GM19467 (cell line): ENCODE data around the gene LSAMP.

ENCODE experiments used
- ATAC-seq: cut with Tn5 transposase; IDR thresholded peaks from one replicate; pipeline ENCODE4 v1.9.1; 2021; ENCODE audit warnings: mild to moderate bottlenecking, moderate library complexity; ENCODE audit not compliant: unreplicated experiment

LSAMP gene

GRCh38 chr3:116300226-116300625 is 145.1 kb downstream of the LSAMP start:
- no peak for ATAC-seq

GRCh38 chr3:116299646-116300081 is 145.6 kb downstream of the LSAMP start:
- ATAC-seq = no peak

- no peak for ATAC-seq
Observed at GRCh38 chr3:116298151-116298550, 147.1 kb downstream of the LSAMP start.

GRCh38 chr3:116291141-116291540 is 154.1 kb downstream of the LSAMP start:
- ATAC-seq = no peak

GRCh38 chr3:116288485-116288884 is 156.8 kb downstream of the LSAMP start:
- no peak for ATAC-seq

GRCh38 chr3:116285781-116286421 is 159.4 kb downstream of the LSAMP start:
- no peak for ATAC-seq

- no peak for ATAC-seq
Observed at GRCh38 chr3:116281313-116282143, 163.8 kb downstream of the LSAMP start.

- ATAC-seq = no peak
Observed at GRCh38 chr3:116280130-116280740, 165.1 kb downstream of the LSAMP start.

- ATAC-seq = no peak
Observed at GRCh38 chr3:116276675-116277074, 168.6 kb downstream of the LSAMP start.

GRCh38 chr3:116270056-116270455 is 175.2 kb downstream of the LSAMP start:
- ATAC-seq = no peak

GRCh38 chr3:116267116-116267515 is 178.2 kb downstream of the LSAMP start:
- no peak for ATAC-seq

GRCh38 chr3:116265976-116266584 is 179.2 kb downstream of the LSAMP start:
- no peak for ATAC-seq

GRCh38 chr3:116265320-116265695 is 180.0 kb downstream of the LSAMP start:
- ATAC-seq = no peak

- no peak for ATAC-seq
Observed at GRCh38 chr3:116264546-116265319, 180.6 kb downstream of the LSAMP start.

- no peak for ATAC-seq
Observed at GRCh38 chr3:116263842-116264545, 181.3 kb downstream of the LSAMP start.

- no peak for ATAC-seq
Observed at GRCh38 chr3:116260491-116260890, 184.8 kb downstream of the LSAMP start.

GRCh38 chr3:116259984-116260383 is 185.3 kb downstream of the LSAMP start:
- no peak for ATAC-seq

- no peak for ATAC-seq
Observed at GRCh38 chr3:116256843-116257485, 188.3 kb downstream of the LSAMP start.

- no peak for ATAC-seq
Observed at GRCh38 chr3:116254541-116254940, 190.7 kb downstream of the LSAMP start.

- no peak for ATAC-seq
Observed at GRCh38 chr3:116253511-116253910, 191.8 kb downstream of the LSAMP start.
